AG04449 (cell line): ENCODE measurements around the gene LAGE3.

Experiments
- CTCF ChIA-PET: fragments of 350-600 bp; formaldehyde crosslinking; extraction: SDS; loops from one replicate; lab custom pipeline; 2021; ENCODE audit warnings: antibody characterized with exemption; lab: Yijun Ruan, JAX
- POLR2A ChIA-PET: fragments of 400-600, 350-600 bp; formaldehyde crosslinking; extraction: SDS; loops from one replicate; lab custom pipeline; 2020; ENCODE audit warnings: antibody characterized with exemption, inconsistent platforms; lab: Yijun Ruan, JAX
- DNase-seq: peaks from one replicate; pipeline ENCODE4 v3.0.0-alpha.2; 2010; ENCODE audit warnings: low read depth, low spot score
- H3K4me3 ChIP-seq: 2 replicates; pipeline ENCODE4 v1.5.1; 2011; ENCODE audit warnings: low read depth, mild to moderate bottlenecking, control low read depth, low read length
- CTCF ChIP-seq: IDR thresholded peaks from one replicate; pipeline ENCODE4 v1.5.1; 2011; ENCODE audit warnings: mild to moderate bottlenecking, moderate library complexity, low read length, control low read depth, inconsistent platforms; ENCODE audit not compliant: insufficient read depth; ENCODE audit errors: missing control alignments

Gene LAGE3

GRCh38 chrX:154481911-154482601, 3.0 kb upstream of the LAGE3 start:
- H3K4me3 ChIP-seq, result no peak overlapping the region
- no peak for DNase-seq
- CTCF ChIA-PET, result no interaction called here

GRCh38 chrX:154481195-154481594, 2.1 kb upstream of the LAGE3 start:
- POLR2A ChIA-PET, result no interaction called here

More at GRCh38 chrX:154481911-154482601, 3.0 kb upstream of the LAGE3 start:
- POLR2A ChIA-PET, result no interaction called here
- no peak for TF ChIP-seq CTCF

GRCh38 chrX:154477891-154478477, 1.1 kb downstream of the LAGE3 start:
- DNase-seq, result no peak
- ChIA-PET CTCF (interaction anchor here (1.5 to 2.9 kb wide), 2 partner anchors 8 to 11 kb away, joined by 3 to 9 read pairs; partner anchors contain the start of gene UBL4A), POLR2A (interaction anchor here (0.9 to 2.0 kb wide), 2 partner anchors 12 to 18 kb away, joined by 4 to 16 read pairs; no protein-coding TSS in a partner anchor)
- TF ChIP-seq CTCF, result no peak
- peak overlapping the region; percentile 63 for H3K4me3 ChIP-seq

More at GRCh38 chrX:154481195-154481594, 2.1 kb upstream of the LAGE3 start:
- CTCF ChIA-PET, result no interaction called here
- DNase-seq, result no peak
- no peak for TF ChIP-seq CTCF
- H3K4me3 ChIP-seq, result no peak overlapping the region

- TF ChIP-seq CTCF, result no peak
- ChIA-PET CTCF (interaction anchor here (1.1 to 2.9 kb wide), 3 partner anchors 9 to 18 kb away, joined by 3 to 9 read pairs (median 4); partner anchors contain the start of gene UBL4A), POLR2A (interaction anchor here (0.6 to 1.4 kb wide), 3 partner anchors 13 to 507 kb away, joined by 3 to 4 read pairs (median 4); partner anchors contain the start of gene SLC10A3)
- DNase-seq, result no peak
- no peak overlapping the region for H3K4me3 ChIP-seq
These were observed 2.3 kb downstream of the LAGE3 start for GRCh38 chrX:154476821-154477220.

GRCh38 chrX:154473683-154474082, 5.4 kb downstream of the LAGE3 start:
- DNase-seq, result no peak
- ChIA-PET CTCF (no interaction called here), POLR2A (interaction anchor here (1.2 kb wide), 1 partner anchor 11 kb away, joined by 3 read pairs; no protein-coding TSS in a partner anchor)
- no peak overlapping the region for H3K4me3 ChIP-seq
- no peak for TF ChIP-seq CTCF
